GM19025 (cell line): Measurements from ENCODE around the gene PCDHA1.

Experiments used
- ATAC-seq: cut with Tn5 transposase; IDR thresholded peaks from one replicate; pipeline ENCODE4 v1.9.1; 2021; ENCODE audit warnings: mild to moderate bottlenecking, low read depth, moderate library complexity; ENCODE audit not compliant: unreplicated experiment

Gene PCDHA1

GRCh38 chr5:140978260-140978659 lies 192.3 kb downstream of the PCDHA1 start:
- ATAC-seq = no peak

DNA sequence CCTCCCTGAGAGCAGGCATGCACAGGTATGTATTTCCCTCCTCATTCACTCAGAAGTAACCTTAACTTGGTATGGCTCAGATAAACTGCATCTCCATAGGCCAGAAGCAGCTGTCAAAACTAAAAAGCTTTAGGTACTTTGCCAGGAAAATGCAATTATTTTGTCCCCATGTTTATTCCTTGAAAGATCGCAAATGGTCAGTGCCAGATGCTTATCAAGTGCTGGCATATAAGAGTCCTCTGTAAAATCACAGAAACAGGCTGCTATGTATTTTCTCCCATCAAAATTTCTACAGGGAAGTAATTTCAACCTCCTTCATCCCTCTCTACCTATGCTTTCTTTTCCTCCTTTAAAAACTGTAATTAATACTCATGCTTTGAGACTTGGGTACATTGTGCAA lies 193.0 kb downstream of the PCDHA1 start:
- ATAC-seq = no peak

DNA sequence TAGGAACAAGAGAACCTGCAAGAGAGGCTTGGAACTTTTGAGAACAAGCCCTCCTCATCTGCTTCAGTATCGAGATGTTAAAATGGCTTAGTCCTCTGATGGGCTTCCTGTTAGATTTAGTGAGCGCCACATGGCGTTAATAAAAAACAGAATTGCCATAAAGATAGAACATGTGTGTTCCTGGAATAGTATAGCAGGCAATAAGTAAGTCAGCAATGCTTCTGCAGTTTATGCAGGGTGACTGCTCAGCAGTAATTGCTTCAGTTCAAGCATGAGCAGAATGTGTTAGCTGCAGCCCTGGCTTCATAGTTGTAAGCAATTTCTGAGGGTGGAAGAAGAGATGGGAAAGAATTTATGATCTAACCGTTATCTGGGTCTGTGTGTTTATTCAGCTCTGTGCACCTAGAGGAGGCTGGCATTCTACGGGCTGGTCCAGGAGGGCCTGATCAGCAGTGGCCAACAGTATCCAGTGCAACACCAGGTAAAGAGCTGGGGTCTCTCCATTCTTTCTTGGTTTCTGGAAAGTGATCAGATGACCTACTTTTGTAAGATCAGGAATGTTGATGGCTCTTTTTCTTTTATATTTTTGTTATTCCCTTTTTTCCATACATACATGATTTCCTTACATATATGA lies 196.3 kb downstream of the PCDHA1 start:
- no peak for ATAC-seq

DNA sequence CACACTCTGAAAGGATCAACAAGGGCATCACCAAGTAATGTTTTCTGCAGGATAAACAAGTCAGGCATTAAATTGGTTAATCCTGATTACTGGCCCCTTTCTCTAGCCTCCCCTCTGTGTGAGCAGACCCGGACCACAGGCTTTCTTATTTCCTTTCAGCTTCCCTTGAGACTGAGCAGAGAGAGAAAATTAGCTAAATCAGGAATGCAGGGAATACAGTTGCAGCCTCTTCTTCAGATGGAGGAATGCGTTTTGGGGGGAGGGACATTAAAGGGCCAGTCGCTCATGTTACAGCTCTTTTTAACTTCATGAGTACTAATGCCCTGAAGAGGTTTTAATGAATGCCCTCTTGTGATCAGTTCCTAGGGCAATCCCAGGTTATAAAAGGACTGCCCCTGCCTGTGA lies 200.2 kb downstream of the PCDHA1 start:
- no peak for ATAC-seq

GRCh38 chr5:140988100-140988499 lies 202.2 kb downstream of the PCDHA1 start:
- no peak for ATAC-seq

- no peak for ATAC-seq
Observed at GRCh38 chr5:140988608-140989007, 202.7 kb downstream of the PCDHA1 start.

DNA sequence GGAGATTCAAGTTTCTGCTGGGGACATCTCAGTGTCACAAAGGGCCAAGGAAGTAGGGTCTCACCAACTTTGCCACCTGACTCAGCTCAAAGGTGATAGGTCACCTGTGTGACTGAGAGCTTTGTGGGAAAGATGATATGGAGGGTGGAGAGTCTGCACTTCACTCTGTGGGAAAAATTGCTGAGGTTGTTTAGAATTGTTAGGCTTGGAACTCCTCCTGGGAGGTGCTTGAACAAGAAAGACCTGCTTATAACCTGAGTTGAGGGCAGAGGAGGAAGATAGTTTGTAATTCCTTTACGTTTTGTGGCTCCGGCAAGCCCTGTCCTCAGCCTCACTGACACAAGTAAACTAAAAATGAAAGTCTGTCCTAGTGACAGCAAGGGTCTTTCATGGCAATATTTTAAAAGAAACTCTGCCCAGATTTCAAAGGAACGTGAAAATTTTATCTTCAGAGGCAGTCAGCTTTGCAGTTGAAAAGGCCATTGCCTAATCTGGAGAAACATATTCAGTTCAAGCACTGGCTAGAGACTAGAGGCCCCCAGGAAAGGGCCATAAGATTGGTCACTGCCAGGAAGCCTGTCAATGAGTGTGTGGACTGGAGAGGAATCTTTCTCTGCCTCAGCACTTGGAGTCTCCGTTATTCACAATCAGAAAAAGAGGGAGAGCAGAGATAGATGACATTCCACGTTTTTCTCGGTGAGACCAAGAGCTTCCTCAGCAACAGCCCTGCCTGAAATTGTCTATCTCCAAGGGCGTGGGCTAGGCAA lies 203.5 kb downstream of the PCDHA1 start:
- no peak for ATAC-seq

GRCh38 chr5:140992828-140993227 lies 206.9 kb downstream of the PCDHA1 start:
- no peak for ATAC-seq

DNA sequence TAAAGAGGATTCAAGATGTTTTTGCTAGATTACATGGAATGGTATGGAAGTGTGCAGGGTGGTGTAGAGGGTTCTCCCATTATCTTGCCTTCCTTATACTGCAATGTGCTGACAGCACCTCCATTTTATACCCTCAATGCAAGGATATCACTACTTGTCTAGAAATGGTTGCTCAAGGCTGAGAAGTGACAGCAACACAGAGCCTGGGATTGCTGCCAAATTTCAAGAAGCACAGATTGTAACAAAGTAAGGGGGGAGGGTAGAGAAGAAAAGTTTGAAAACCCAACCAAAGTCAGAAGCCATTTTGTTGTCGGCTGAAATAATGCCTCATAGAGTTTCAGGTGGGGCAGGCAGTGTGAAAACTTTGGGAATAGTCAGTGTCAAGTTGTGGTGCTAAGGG lies 210.1 kb downstream of the PCDHA1 start:
- ATAC-seq = no peak

DNA sequence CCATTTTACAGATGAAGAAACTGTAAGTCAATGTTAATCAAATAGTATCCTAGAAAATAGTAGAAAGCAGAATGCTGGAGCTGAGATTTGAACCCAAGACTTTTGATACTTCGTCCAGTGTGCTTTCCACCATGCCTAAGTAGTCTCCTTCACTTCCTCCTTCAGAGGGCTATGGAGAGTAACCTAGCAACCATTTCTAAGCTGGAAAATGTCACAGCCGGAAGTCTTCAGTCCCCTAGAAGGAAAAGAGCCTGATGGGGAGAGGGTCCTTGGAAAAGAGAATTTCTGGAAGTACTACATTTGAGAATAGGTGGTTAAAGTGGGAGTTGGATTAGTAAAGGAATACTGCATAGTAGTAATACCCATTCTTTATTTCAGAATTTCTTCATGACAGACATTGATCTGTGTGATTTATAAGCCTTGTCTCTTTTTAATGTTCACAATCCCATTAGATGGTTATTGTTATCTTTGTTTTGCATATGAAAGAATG lies 213.0 kb downstream of the PCDHA1 start:
- no peak for ATAC-seq

DNA sequence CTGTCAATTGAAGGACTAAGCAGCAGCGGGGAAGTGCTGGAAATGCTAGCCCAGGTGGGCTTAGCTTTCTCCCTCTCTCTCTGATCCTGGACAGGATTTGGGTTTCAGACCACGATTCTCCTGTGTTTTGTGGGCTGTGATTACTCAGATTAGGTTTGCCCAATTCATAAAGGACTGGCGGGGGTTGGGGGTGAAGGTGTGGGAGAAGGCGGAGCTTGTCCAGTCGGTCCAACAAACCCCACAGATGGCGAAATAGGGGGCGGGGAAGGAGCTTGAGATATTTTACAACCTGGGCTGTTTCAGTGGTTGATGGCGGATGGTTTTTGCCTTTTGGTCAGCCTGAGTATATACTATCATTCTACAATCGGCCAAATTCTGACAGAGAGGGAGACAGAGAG lies 215.5 kb downstream of the PCDHA1 start:
- ATAC-seq = no peak

GRCh38 chr5:141001844-141002604 lies 216.1 kb downstream of the PCDHA1 start:
- no peak for ATAC-seq

DNA sequence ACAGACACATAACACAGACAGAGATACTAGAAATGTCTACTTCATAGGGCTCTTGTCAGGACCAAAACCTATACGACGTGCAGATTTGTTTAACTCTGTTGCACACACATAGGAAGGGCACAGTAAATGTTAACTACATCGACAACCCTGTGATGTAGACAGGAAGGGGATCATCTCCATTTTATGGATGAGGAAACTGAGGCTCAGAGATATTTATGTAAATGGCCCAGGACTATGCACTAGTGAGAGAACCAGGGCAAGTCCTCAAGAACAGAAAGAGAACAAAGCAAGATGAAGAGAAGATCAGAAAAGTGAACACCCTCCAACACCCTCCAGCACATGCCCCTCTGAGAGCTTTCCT lies 216.6 kb downstream of the PCDHA1 start:
- no peak for ATAC-seq

GRCh38 chr5:141003031-141003430 lies 217.1 kb downstream of the PCDHA1 start:
- ATAC-seq = no peak

GRCh38 chr5:141003791-141004611 lies 218.1 kb downstream of the PCDHA1 start:
- no peak for ATAC-seq

- ATAC-seq = no peak
Observed at GRCh38 chr5:141007791-141008190, 221.9 kb downstream of the PCDHA1 start.

DNA sequence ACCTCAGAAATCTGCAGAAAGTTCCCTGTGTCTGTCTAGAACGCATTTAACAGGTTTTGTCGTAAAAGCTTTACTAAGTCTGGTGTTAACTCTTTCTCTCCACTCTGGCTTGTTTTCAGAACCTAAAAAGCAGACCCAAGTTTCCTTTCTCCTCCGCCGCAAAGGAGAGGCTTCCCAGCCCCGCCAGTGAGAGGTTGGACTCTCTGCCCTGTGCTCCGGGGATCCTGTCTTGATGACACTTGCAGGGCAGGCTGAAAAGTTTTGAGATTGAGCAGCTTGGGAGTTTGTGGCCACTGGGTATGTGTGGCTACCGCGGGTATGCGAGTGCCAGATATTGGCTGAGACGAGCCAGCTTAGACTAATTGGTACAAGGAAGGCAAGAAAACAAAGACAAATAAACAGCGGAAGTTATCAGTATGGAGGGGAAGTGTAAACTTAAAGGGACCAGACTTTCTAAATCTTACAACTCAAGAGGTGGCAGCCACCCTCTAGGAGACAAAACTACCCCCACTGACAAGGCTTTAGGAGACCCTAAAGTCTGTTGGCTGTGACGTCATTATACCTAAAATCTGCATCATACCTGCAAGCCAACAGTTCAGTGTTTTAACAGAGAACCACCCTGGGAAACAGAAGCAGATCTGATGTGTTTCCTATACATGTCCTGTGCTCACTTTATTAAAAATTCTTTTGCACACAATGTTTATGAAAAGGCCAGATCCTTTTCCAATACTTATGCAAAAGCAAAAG lies 224.3 kb downstream of the PCDHA1 start:
- ATAC-seq = no peak

DNA sequence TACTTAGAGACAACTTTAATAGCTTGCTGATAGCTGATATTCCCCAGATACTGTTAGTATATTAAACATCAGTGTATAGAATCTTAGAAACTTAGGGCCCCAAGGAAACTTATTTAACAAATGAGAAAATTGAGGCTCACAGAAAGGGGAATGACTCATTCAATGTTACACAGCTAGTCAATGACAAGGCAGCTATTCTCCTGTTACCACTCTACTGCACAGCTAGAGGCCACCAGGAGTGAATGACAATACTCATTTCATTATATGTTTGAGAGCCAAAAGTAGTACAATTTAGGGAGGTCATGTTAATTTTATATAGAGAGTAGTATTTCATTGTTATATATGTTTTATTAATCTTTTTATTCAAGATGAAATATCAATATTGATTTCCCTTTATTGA lies 232.0 kb downstream of the PCDHA1 start:
- no peak for ATAC-seq

DNA sequence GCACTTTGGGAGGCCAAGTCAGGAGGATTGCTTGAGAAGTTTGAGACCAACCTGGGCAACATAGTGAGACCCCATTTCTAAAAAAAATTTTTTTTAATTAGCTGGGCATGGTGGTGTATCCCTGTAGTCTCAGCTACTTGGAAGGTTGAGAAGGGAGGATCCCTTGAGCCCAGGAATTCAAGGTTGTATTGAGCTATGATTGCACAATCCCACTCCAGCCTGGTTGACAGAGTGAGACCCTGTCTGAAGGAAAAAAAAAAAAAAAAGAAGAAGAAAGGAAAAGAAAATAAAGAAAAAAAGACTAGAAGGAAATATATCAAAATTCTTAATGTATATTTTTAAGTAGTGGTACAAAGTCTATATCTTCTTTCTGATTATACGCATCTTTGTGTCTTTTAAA lies 236.4 kb downstream of the PCDHA1 start:
- ATAC-seq = no peak

GRCh38 chr5:141031006-141031405 lies 245.1 kb downstream of the PCDHA1 start:
- no peak for ATAC-seq
